Thyroid gland (tissue), 4 donors: ENCODE measurements around the gene PDXK. TPM values are rescaled to one million over a fixed set of nuclear protein-coding genes. Genes with fewer than 3 reads are reported as not detected.

Source experiments
- DNase-seq, 2 donors: peaks; one replicate each; pipeline ENCODE4 v3.0.0-alpha.2; 2019
- H3K27ac ChIP-seq, 3 donors: fragments of 200-600 bp; sonication (generic); 1 replicate in 2 of 3; 2 replicates in 1 of 3; pipeline ENCODE4 v1.5.1; 2016 to 2019; ENCODE audit warnings: mild to moderate bottlenecking in 1 of 3, moderate library complexity in 1 of 3
- H3K27me3 ChIP-seq: fragments of 200-600 bp; sonication (generic); one replicate; pipeline ENCODE4 v1.5.1; 2019
- H3K36me3 ChIP-seq, 2 donors: fragments of 200-600 bp; sonication (generic); one replicate each; pipeline ENCODE4 v1.5.1; 2016 to 2019
- H3K4me1 ChIP-seq, 2 donors: fragments of 200-600 bp; sonication (generic); one replicate each; pipeline ENCODE4 v1.5.1; 2017 to 2019
- H3K4me3 ChIP-seq, 3 donors: fragments of 200-600 bp; sonication (generic); replicated peaks in 1 of 3; 1 replicate in 2 of 3; 2 replicates in 1 of 3; pipeline ENCODE4 v1.5.1; 2016; ENCODE audit warnings: mild to moderate bottlenecking in 1 of 3
- H3K9me3 ChIP-seq: fragments of 200-600 bp; sonication (generic); one replicate; pipeline ENCODE4 v1.5.1; 2017
- CTCF ChIP-seq, 6 experiments: fragments of 200-600 bp in 3 of 6; fragments of 450-650 bp in 3 of 6; sonication (generic) in 3 of 6; IDR thresholded peaks; one replicate each; pipeline ENCODE4 v1.5.1; 2016 to 2019; ENCODE audit warnings: antibody characterized with exemption in 6 of 6, mild to moderate bottlenecking in 2 of 6, inconsistent platforms in 1 of 6, moderate library complexity in 1 of 6
- POLR2A ChIP-seq, 2 donors: fragments of 450-650 bp; IDR thresholded peaks; one replicate each; pipeline ENCODE4 v1.6.1; 2017; ENCODE audit warnings: antibody characterized with exemption in 2 of 2, mild to moderate bottlenecking in 2 of 2, moderate library complexity in 1 of 2
- WGBS, 2 donors: methylation state at CpG; one replicate each; pipeline ENCODE4 v1.1.5; 2017; 5-methylcytosine and 5-hydroxymethylcytosine counted together
- intact Hi-C: fragments of 100-400 bp; cut with DNase I; formaldehyde crosslinking; loops from one replicate; pipeline ENCODE4 v1.15.1; 2023
- total RNA-seq, 4 donors: library from RNA; depleted of rRNA; stranded (reverse); fragments of >200 nt; gene quantifications; one replicate each; pipeline ENCODE4 v1.2.3, GENCODE V29; 2016

The PDXK gene
- total RNA-seq, 4 donors from 2014 or later = 70.6 to 95.5 (median 92.4) TPM

GRCh38 chr21:43803558-43804300, 84.8 kb downstream of the PDXK start:
- 95 to 96% methylated on average over 29 to 33 of the region's 33 CpGs for WGBS, 2 donors
- TF ChIP-seq CTCF (IDR thresholded peaks at IDR 0.05) (no peak), POLR2A (IDR thresholded peaks at IDR 0.05) (no peak)
- Histone ChIP-seq H3K27me3 (no peaks in the 10 kb centered on the region), H3K27ac (no peak overlapping the region), H3K4me3 (no peak overlapping the region), H3K36me3 (peaks cover 27 to 44% of the 10 kb centered on the region in 2 donors), H3K9me3 (no peaks in the 10 kb centered on the region), H3K4me1 (peaks cover 12 to 15% of the 10 kb centered on the region in 2 donors)
- intact Hi-C loops = no loop called here
- DNase-seq = no peak

- H3K4me1 ChIP-seq = peaks cover 12 to 15% of the 10 kb centered on the region in 2 donors
- intact Hi-C loops = no loop called here
- H3K9me3 ChIP-seq = no peaks in the 10 kb centered on the region
- TF ChIP-seq CTCF (IDR thresholded peaks at IDR 0.05) (peak in 1 of 6 experiments; percentile 8), POLR2A (IDR thresholded peaks at IDR 0.05) (no peak)
- 62 to 74% methylated on average over 14 of the region's 14 CpGs for whole genome bisulfite sequencing, 2 donors
- no peaks in the 10 kb centered on the region for H3K27me3 ChIP-seq
- DNase-seq = peak; percentile 71
- H3K4me3 ChIP-seq = no peak overlapping the region
- H3K36me3 ChIP-seq = peaks cover 20 to 32% of the 10 kb centered on the region in 2 donors
- H3K27ac ChIP-seq = peak overlapping the region; percentile 30 to 88 (median 57)
Observed at GRCh38 chr21:43805275-43805800, 86.4 kb downstream of the PDXK start.

GRCh38 chr21:43806017-43806710, 87.2 kb downstream of the PDXK start:
- intact Hi-C loops = no loop called here
- TF ChIP-seq POLR2A (IDR thresholded peaks at IDR 0.05) (no peak), CTCF (IDR thresholded peaks at IDR 0.05) (no peak)
- Histone ChIP-seq H3K27me3 (no peaks in the 10 kb centered on the region), H3K27ac (peak overlapping the region in 2 of 3 donors; percentile 57 to 65), H3K4me3 (no peak overlapping the region), H3K36me3 (peaks cover 19 to 24% of the 10 kb centered on the region in 2 donors), H3K9me3 (no peaks in the 10 kb centered on the region), H3K4me1 (peaks cover 19 to 20% of the 10 kb centered on the region in 2 donors)
- WGBS, 2 donors = 79 to 86% methylated on average over 19 to 21 of the region's 21 CpGs
- DNase-seq = peak; percentile 51 to 61

- 91 to 92% methylated on average over 16 to 18 of the region's 18 CpGs for WGBS, 2 donors
- no peak for DNase-seq
- peaks cover 0 to 7% of the 10 kb centered on the region in 2 donors for H3K36me3 ChIP-seq
- no peaks in the 10 kb centered on the region for H3K27me3 ChIP-seq
- H3K27ac ChIP-seq = no peak overlapping the region
- H3K9me3 ChIP-seq = no peaks in the 10 kb centered on the region
- peaks cover 19 to 29% of the 10 kb centered on the region in 2 donors for H3K4me1 ChIP-seq
- no peak for TF ChIP-seq CTCF (IDR thresholded peaks at IDR 0.05)
- TF ChIP-seq POLR2A (IDR thresholded peaks at IDR 0.05) = no peak
- no peak overlapping the region for H3K4me3 ChIP-seq
- intact Hi-C loops = no loop called here
Observed at GRCh38 chr21:43808367-43808766, 89.4 kb downstream of the PDXK start.
